Measurements from ENCODE around the gene EML1.

EML1 gene

GRCh38 chr14:99805757-99806439 is 12.7 kb downstream of the EML1 start:
- no peak for DNase-seq

GRCh38 chr14:99806836-99807235 is 13.6 kb downstream of the EML1 start:
- no peak for DNase-seq

- no peak for DNase-seq
Observed at GRCh38 chr14:99807413-99808153, 14.4 kb downstream of the EML1 start.

DNA sequence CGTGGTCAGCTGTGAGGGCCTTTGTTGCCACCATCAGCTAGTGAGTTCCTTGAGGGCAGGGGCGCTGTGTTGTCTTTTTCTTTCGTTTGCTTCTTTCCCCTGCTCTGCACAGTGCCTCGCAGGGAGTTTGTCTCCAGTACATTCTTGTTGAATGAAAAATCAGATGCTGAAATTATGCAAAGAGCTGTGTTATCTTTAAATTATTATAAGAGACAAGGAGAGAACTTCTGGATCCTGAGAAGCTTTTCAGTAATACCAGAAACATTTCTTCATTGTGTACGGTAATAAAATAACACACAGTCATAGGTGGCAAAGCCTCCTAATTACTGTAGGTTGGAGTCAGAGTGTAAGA is 14.9 kb downstream of the EML1 start:
- no peak for DNase-seq

- DNase-seq = no peak
Observed at GRCh38 chr14:99808515-99808914, 15.3 kb downstream of the EML1 start.

DNA sequence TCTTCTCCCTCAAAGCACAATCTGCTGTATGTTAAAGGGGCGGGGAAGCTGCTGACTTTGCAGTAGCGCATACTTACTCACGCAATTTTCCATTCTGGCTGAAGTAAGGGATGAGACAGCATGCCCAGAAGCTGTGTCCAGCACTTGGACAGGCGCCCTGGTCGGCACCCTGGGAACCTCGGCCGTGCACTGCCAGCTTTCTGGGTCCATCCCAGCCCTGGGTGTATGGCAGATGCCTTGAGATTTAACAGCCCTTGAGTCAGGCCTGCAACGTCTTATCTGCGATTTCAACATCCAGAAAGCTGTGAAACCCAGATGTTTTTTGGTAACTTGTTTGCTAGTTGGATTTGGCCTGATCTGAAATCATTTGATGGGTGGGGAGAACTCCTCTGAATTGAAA is 16.1 kb downstream of the EML1 start:
- peak in 1 of 2 donors; percentile 37 for DNase-seq

DNA sequence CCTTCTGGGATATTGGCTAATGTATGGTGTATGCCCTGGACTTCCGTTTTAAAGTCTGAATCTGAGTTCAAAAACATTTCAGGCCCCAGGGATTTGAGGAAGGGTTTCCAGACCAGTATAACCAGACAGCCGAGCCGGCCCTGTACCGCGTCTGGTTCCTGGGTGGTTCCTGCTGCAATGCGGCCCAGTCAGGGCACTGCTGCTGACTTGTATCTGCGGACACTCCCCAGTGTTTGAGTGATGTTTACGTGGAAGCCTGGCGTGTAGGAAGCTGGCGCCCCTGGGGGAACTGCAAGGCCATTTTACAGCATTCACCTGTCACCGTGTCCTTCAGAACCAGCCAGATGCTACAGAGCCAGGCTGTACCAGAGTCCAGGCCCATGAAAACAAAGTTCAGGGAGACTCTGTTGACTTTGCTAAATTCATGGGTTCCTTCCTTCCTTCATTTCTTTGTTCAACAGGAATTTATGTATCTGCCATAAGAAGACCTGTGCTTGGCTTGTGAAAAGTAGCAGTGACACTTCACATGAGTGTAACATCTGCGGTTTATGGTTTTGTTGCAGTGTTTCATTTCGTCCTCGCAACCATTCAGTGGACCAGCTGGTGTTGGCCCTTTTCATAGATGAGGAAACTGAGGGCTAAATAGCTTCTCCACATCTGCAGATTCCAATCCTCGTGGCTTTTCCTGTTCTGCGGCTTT is 16.8 kb downstream of the EML1 start:
- DNase-seq = no peak

DNA sequence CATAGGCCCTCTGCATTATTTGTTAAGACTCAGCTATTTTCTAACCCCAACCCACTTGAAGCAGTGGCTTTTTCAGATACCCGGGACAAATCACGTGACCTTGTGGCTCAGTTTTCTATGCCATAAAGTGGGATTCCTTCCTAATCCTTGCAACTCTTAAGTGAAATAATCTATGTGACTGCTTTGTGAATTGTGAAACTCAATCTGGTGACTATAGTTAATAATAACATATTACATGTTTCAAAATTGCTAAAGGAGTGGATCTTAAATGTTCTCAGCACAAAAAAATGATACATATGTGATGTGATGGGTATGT is 17.3 kb downstream of the EML1 start:
- DNase-seq = no peak

GRCh38 chr14:99812096-99812750 is 19.0 kb downstream of the EML1 start:
- DNase-seq = no peak

DNA sequence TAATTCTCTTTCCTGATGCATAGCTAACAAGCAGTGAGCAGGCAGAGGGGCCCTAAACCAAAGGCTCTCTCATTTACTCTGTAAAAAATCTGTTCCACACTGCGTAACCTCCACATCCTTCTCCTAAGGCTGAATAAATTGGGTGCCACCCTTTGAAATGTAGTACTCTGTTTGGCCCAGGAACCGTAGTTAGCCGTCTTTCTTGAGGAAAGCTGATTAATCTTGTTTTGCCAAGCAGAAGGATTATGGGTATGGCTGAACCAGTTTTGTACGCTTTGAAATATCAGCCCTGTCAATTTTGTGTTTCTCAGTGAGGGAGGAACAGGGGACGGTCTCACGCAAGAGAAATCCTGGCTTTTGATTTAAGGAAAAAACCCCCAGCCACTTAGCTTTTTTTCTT is 19.7 kb downstream of the EML1 start:
- no peak for DNase-seq

DNA sequence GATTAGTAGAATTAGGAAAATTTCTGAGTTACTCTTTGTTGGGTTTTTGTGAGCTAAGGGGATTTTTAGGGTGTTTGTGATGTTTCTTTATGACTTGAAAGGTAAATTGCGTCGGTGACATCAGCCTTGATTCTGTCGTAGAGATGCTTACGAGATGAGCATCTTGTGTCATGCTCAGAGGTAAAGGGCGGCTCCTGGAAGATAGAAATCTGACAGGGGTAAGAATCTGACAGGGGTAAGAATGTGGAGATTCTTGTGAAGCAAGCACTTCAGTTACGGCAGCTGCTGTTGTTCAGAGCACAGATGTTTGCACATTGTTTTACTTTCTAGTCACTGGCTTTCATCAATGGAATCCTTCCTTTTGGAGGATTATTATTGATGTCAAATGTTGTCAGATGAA is 22.5 kb downstream of the EML1 start:
- DNase-seq = no peak

GRCh38 chr14:99816217-99816616 is 23.0 kb downstream of the EML1 start:
- DNase-seq = no peak

- no peak for DNase-seq
Observed at GRCh38 chr14:99816642-99817041, 23.4 kb downstream of the EML1 start.

- no peak for DNase-seq
Observed at GRCh38 chr14:99817331-99817730, 24.1 kb downstream of the EML1 start.

DNA sequence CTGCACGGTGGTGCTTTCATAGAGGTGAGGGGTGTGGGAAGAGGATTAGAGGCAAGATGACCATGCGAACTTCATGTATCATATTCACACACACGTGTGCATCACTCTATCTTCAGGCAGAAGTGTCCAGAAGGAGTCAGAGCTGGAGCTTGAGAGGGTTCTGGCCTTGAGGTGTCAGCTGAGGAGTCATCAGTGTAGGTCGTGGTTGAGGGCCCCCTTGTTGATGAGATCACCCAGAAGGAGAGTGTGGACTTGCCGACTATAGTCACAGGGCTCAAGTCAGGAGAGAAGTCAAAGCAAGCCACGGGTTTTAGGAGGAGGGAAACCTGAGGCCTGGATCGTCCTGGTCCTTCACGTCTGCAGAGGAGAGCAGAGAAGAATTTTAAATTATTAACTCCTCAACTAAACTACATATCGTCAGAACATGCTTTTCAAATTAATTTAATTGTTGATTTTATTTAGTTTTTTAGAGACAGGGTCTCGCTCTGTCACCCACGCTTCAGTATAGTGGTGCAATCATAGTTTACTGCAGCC is 25.4 kb downstream of the EML1 start:
- DNase-seq = no peak

- DNase-seq = no peak
Observed at GRCh38 chr14:99819514-99819913, 26.3 kb downstream of the EML1 start.

GRCh38 chr14:99820702-99821331 is 27.6 kb downstream of the EML1 start:
- no peak for DNase-seq

DNA sequence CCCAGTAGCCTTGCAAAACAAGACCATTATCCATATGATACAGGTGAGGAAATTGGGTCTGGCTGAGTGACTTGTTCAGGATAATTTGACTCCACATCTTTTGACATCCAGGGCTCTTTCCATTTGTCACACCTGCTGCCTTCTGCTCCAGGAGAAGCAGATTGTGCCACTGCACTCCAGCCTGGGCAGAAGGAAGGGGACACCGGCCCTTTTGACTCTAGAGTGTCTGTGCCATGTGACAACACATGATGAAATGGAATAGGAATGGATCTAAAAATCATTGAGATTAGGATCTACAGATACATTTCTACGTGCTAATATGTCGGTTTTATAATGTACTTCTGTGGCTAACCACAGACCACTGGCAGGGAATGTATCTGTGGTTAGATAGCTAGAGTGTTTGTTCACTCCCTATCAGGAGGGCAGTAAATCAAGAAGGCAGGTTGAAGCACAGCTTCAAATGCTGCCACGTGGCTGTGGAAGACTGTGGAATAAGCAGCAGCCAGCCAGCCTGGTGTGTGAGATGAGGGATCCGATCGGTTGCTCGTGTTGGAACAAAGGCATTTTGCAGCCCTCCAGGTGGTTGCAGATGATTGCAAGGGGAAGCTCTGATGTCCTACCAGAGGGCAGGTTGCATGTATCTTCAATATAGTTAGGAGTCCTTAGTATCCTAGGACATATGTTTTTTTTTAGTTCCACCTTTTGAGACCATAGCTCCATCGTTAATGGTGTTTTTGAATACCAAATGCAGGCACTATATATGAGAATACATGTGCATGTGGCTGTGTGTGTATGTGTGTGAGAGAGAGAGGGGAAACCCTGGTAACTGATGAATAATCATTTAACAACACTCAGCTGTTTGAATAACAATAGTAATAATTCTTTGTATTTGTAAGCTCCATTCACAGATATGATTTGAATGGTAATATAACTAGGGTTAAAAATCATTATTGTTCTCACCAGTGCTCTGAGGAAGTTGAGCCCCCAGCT is 28.6 kb downstream of the EML1 start:
- DNase-seq = no peak

- DNase-seq = peak; percentile 14 to 46
Observed at GRCh38 chr14:99822800-99823455, 29.7 kb downstream of the EML1 start.

DNA sequence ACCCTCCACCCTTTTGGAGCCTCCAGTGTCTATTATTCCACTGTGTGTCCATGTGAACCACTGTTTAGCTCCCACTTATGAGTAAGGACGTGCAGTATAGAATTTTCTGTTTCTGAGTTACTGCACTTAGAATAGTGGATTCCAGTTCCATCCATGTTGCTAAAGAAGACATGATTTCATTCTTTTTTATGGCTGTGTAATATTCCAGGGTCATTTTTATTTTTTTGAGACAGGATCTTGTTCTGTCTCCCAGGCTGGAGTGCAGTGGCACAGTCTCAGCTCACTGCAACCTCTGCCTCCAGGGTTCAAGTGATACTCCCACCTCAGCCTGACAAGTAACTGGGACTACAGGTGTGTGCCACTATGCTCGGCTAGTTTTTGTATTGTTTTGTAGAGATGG is 31.6 kb downstream of the EML1 start:
- DNase-seq = no peak

GRCh38 chr14:99829450-99829849 is 36.2 kb downstream of the EML1 start:
- DNase-seq = no peak
